CD14-positive monocyte (primary cell): ENCODE data around the gene C9orf57. TPM values are rescaled to one million over a fixed set of nuclear protein-coding genes. Genes with fewer than 3 reads are reported as not detected.
"Not testable (repeated sequence)": the region's sequence is repeated elsewhere in the genome, so short reads cannot be mapped to it uniquely, and the experiment has no call there.

ENCODE experiments used
- DNase-seq, 3 donors: peaks; one replicate each; pipeline ENCODE4 v3.0.0-alpha.2; 2011 to 2022
- H2AFZ ChIP-seq: 2 replicates; pipeline ENCODE4 v1.6.0; 2012; ENCODE audit warnings: mild to moderate bottlenecking, low read depth, low read length, inconsistent platforms; ENCODE audit not compliant: insufficient read depth, poor library complexity, severe bottlenecking
- H3K27ac ChIP-seq, 2 donors: 1 replicate in 1 of 2; 2 replicates in 1 of 2; pipeline ENCODE4 v1.5.1; 2012 to 2013; ENCODE audit warnings: low read length in 2 of 2, control low read depth in 1 of 2, inconsistent platforms in 1 of 2, low read depth in 1 of 2, mild to moderate bottlenecking in 1 of 2
- H3K27me3 ChIP-seq, 2 donors: one replicate each; pipeline versions ENCODE4 v1.6.0 to v1.6.1; 2011 to 2013; ENCODE audit warnings: low read length in 2 of 2; ENCODE audit not compliant: control insufficient read depth in 2 of 2, insufficient read depth in 2 of 2
- H3K36me3 ChIP-seq, 2 donors: replicated peaks in 1 of 2; 1 replicate in 1 of 2; 2 replicates in 1 of 2; pipeline versions ENCODE4 v1.5.1 to v1.6.1; 2012 to 2013; ENCODE audit warnings: low read length in 2 of 2, control low read depth in 1 of 2, inconsistent platforms in 1 of 2, mild to moderate bottlenecking in 1 of 2; ENCODE audit not compliant: insufficient read depth in 2 of 2, control insufficient read depth in 1 of 2
- H3K4me1 ChIP-seq, 2 donors: 1 replicate in 1 of 2; 2 replicates in 1 of 2; pipeline versions ENCODE4 v1.5.1 to v1.6.1; 2012 to 2013; ENCODE audit warnings: low read length in 2 of 2, control low read depth in 1 of 2, inconsistent platforms in 1 of 2, mild to moderate bottlenecking in 1 of 2, moderate library complexity in 1 of 2; ENCODE audit not compliant: insufficient read depth in 2 of 2, control insufficient read depth in 1 of 2
- H3K4me2 ChIP-seq: replicated peaks from 2 replicates; pipeline ENCODE3; 2012; ENCODE audit warnings: low read length, moderate library complexity, mild to moderate bottlenecking; ENCODE audit not compliant: poor library complexity, severe bottlenecking; ENCODE audit errors: extremely low read depth
- H3K4me3 ChIP-seq, 3 experiments: fragments of 200-600 bp in 1 of 3; sonication (generic) in 1 of 3; replicated peaks in 1 of 3; 1 replicate in 2 of 3; 2 replicates in 1 of 3; pipeline ENCODE4 v1.5.1; 2011 to 2013; ENCODE audit warnings: low read length in 3 of 3, mild to moderate bottlenecking in 3 of 3, control low read depth in 2 of 3, low read depth in 2 of 3, inconsistent platforms in 1 of 3, moderate library complexity in 1 of 3
- H3K79me2 ChIP-seq: 2 replicates; pipeline ENCODE4 v1.6.0; 2012; ENCODE audit warnings: mild to moderate bottlenecking, control low read depth, inconsistent platforms, low read length, moderate library complexity; ENCODE audit not compliant: insufficient read depth
- H3K9ac ChIP-seq: 2 replicates; pipeline ENCODE4 v1.6.0; 2017; ENCODE audit warnings: low read length, mild to moderate bottlenecking; ENCODE audit not compliant: insufficient read depth, poor library complexity, severe bottlenecking
- H3K9me3 ChIP-seq, 2 donors: replicated peaks in 1 of 2; 1 replicate in 1 of 2; 2 replicates in 1 of 2; pipeline versions ENCODE4 v1.5.1 to v1.6.1; 2012 to 2013; ENCODE audit warnings: low read length in 2 of 2, control low read depth in 1 of 2; ENCODE audit not compliant: control insufficient read depth in 1 of 2, insufficient read depth in 1 of 2
- H4K20me1 ChIP-seq: 2 replicates; pipeline ENCODE4 v1.6.0; 2012; ENCODE audit warnings: mild to moderate bottlenecking, low read length, control low read depth, moderate library complexity; ENCODE audit not compliant: insufficient read depth
- H3K27ac Mint-ChIP-seq, 7 donors: one replicate each; pipeline ENCODE4 v1.8.0; 2020; ENCODE audit warnings: mild to moderate bottlenecking in 7 of 7, mixed read lengths in 7 of 7, moderate library complexity in 6 of 7, inconsistent platforms in 2 of 7
- H3K27me3 Mint-ChIP-seq, 3 donors: one replicate each; pipeline ENCODE4 v1.8.0; 2021 to 2022; ENCODE audit warnings: low read depth in 3 of 3, mild to moderate bottlenecking in 3 of 3, mixed read lengths in 3 of 3, moderate library complexity in 3 of 3, inconsistent platforms in 1 of 3
- H3K36me3 Mint-ChIP-seq, 2 donors: one replicate each; pipeline ENCODE4 v1.8.0; 2020; ENCODE audit warnings: mixed read lengths in 2 of 2, inconsistent platforms in 1 of 2, mild to moderate bottlenecking in 1 of 2
- H3K4me1 Mint-ChIP-seq: one replicate; pipeline ENCODE4 v1.8.0; 2020; ENCODE audit warnings: mild to moderate bottlenecking, mixed read lengths
- H3K4me3 Mint-ChIP-seq, 2 donors: one replicate each; pipeline ENCODE4 v1.8.0; 2020; ENCODE audit warnings: mild to moderate bottlenecking in 2 of 2, mixed read lengths in 2 of 2, moderate library complexity in 1 of 2
- H3K9me3 Mint-ChIP-seq, 7 donors: one replicate each; pipeline ENCODE4 v1.8.0; 2020 to 2022; ENCODE audit warnings: mixed read lengths in 7 of 7, mild to moderate bottlenecking in 6 of 7, moderate library complexity in 6 of 7, inconsistent platforms in 2 of 7
- CTCF ChIP-seq: fragments of 200-600 bp; IDR thresholded peaks from one replicate; pipeline ENCODE4 v1.8.0; 2022; ENCODE audit warnings: antibody characterized with exemption, mild to moderate bottlenecking
- WGBS: methylation state at CpG from one replicate; pipeline ENCODE4 v1.1.5; 2013; ENCODE audit warnings: missing lambda C conversion rate; ENCODE audit not compliant: insufficient coverage; 5-methylcytosine and 5-hydroxymethylcytosine counted together
- intact Hi-C, 2 donors: fragments of 100-400 bp; cut with micrococcal nuclease; formaldehyde crosslinking; loops; one replicate each; pipeline versions ENCODE4 v1.15.0 to v1.15.1; 2023
- polyA minus RNA-seq: library from RNA; depleted of rRNA, polyadenylated mRNA; stranded (reverse); fragments of >200 nt; gene quantifications from 2 replicates; pipeline ENCODE4 v1.2.3, GENCODE V29; 2012
- polyA plus RNA-seq, 3 donors: library from polyadenylated mRNA; depleted of rRNA in 1 of 3; unstranded in 2 of 3; stranded (reverse) in 1 of 3; fragments of 300-500 nt in 2 of 3; fragments of >200 nt in 1 of 3; fragmentation: Illumina TruSeq in 2 of 3; gene quantifications; 1 replicate in 2 of 3; 2 replicates in 1 of 3; pipeline ENCODE4 v1.2.3, GENCODE V29; 2012 to 2021
- total RNA-seq, 12 experiments: library from RNA in 1 of 12; stranded (reverse) in 1 of 12; fragments of 120-200 nt in 1 of 12; gene quantifications; one replicate each; pipeline ENCODE4 v1.2.4 and lab custom pipeline; 2013 to 2026; ENCODE audit warnings: mixed read lengths in 6 of 12, inconsistent platforms in 1 of 12

The C9orf57 gene
- not detected for total RNA-seq (2013)
- polyA plus RNA-seq (not detected), polyA minus RNA-seq (not detected in 2 replicates), total RNA-seq (lab: John Stamatoyannopoulos, UW) (0 to 0.46 (median 0) reads per million in 11 experiments)

- H3K27me3 Mint-ChIP-seq, result peaks cover 0 to 5% (median 4%) of the 10 kb centered on the region in 3 donors
These were observed at the start of gene C9orf57 for GRCh38 chr9:72060513-72060912. C9orf57 (minus strand) TSS chr9:72060613; CDS start chr9:72059331, 1,282 bp downstream.

DNA sequence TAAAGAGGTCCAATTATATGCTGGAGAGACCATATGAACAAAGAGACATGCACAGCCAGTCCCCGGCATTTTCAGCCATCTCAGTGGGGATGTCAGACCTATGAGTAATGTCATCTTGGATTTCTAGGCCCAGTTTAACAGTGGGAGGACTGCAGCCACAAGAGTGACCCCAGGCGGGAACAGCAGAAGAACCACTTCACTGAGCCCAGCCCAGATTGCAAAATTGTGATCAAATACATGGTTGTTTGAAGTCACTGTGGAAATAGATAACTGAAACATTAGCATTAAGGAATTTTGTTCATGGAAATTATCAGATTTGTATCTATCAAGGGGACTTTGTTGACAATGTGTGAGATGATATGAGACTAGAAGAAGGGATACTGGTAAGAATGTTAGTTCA lies 42.1 kb upstream of the C9orf57 start:
- intact Hi-C loops, result no loop called here
- Histone ChIP-seq H3K4me3 (no peak overlapping the region), H3K4me1 (no peaks in the 10 kb centered on the region), H3K4me2 (no peak overlapping the region), H3K79me2 (no peaks in the 10 kb centered on the region), H3K27ac (no peak overlapping the region), H2AFZ (no peak overlapping the region), H3K27me3 (no peaks in the 10 kb centered on the region), H3K36me3 (no peaks in the 10 kb centered on the region), H4K20me1 (no peaks in the 10 kb centered on the region), H3K9ac (no peak overlapping the region), H3K9me3 (peaks cover 0 to 3% of the 10 kb centered on the region in 2 donors)
- TF ChIP-seq CTCF, result no peak
- 93% methylated on average over 2 of the region's 2 CpGs for WGBS
- Mint-ChIP-seq H3K4me3 (no peak overlapping the region), H3K4me1 (no peaks in the 10 kb centered on the region), H3K9me3 (peaks cover 2 to 14% (median 5%) of the 10 kb centered on the region in 7 donors), H3K27ac (no peak overlapping the region), H3K27me3 (peaks cover 2 to 5% (median 2%) of the 10 kb centered on the region in 3 donors), H3K36me3 (no peaks in the 10 kb centered on the region)
- no peak for DNase-seq

More at GRCh38 chr9:72060513-72060912, at the start of gene C9orf57:
- Mint-ChIP-seq H3K4me3 (no peak within 1 kb of the TSS), H3K4me1 (no peaks in the 10 kb centered on the region), H3K9me3 (peaks cover 0 to under 1% (median 0%) of the 10 kb centered on the region in 7 donors), H3K36me3 (no peaks in the 10 kb centered on the region), H3K27ac (peak within 1 kb of the TSS in 1 of 7 donors; percentile 66)
- intact Hi-C loops, result no loop called here
- no peak within 1 kb of the TSS for H3K9ac ChIP-seq
- WGBS, result no CpG with 5 or more reads among the region's 4 CpGs
- no peak within 1 kb of the TSS for H2AFZ ChIP-seq
- no peak within 1 kb of the TSS for H3K27ac ChIP-seq
- no peak within 1 kb of the TSS for H3K4me3 ChIP-seq
- no peaks in the 10 kb centered on the region for H3K9me3 ChIP-seq
- no peak within 1 kb of the TSS for H3K4me2 ChIP-seq
- no peak for DNase-seq
- H3K27me3 ChIP-seq, result no peaks in the 10 kb centered on the region
- H3K79me2 ChIP-seq, result no peaks in the 10 kb centered on the region
- H3K4me1 ChIP-seq, result no peaks in the 10 kb centered on the region
- no peak for TF ChIP-seq CTCF
- H3K36me3 ChIP-seq, result no peaks in the 10 kb centered on the region
- no peaks in the 10 kb centered on the region for H4K20me1 ChIP-seq

- H3K36me3 Mint-ChIP-seq, H3K9ac ChIP-seq, H3K36me3 ChIP-seq, H3K79me2 ChIP-seq, DNase-seq, H3K4me2 ChIP-seq, H2AFZ ChIP-seq, H3K27me3 Mint-ChIP-seq, H3K27ac Mint-ChIP-seq, H3K4me1 ChIP-seq, H3K27ac ChIP-seq, H3K9me3 Mint-ChIP-seq, H4K20me1 ChIP-seq, H3K4me1 Mint-ChIP-seq, H3K4me3 Mint-ChIP-seq, H3K9me3 ChIP-seq, H3K4me3 ChIP-seq, intact Hi-C loops, H3K27me3 ChIP-seq: not testable (repeated sequence)
- 40% methylated on average over 1 of the region's 3 CpGs for whole genome bisulfite sequencing
These were observed 35.1 kb upstream of the C9orf57 start for GRCh38 chr9:72095520-72095919.
